NB4 (cell line): ENCODE data around the gene ADAMTS16.
A peak's percentile ranks its signal among the peaks of the same experiment; 100 is the strongest.

Source experiments
- DNase-seq: peaks from one replicate; pipeline ENCODE4 v3.0.0; 2010; ENCODE audit warnings: low read depth
- H3K4me3 ChIP-seq: one replicate; pipeline ENCODE4 v1.5.1; 2011; ENCODE audit warnings: mild to moderate bottlenecking, low read depth, low read length, moderate library complexity
- MYC ChIP-seq: IDR thresholded peaks from 2 replicates; pipeline ENCODE4 v1.6.1; 2011; ENCODE audit warnings: low read depth, low read length
- POLR2A ChIP-seq: IDR thresholded peaks from 2 replicates; pipeline ENCODE4 v1.6.1; 2011; ENCODE audit warnings: mild to moderate bottlenecking; ENCODE audit not compliant: insufficient read length; ENCODE audit errors: extremely low read depth
- TF ChIP-seq, protein P1 (sequence below): IDR thresholded peaks from 2 replicates; pipeline ENCODE4 v1.6.1; 2011; ENCODE audit warnings: low read depth, low read length
- TF ChIP-seq, protein P2 (sequence below): IDR thresholded peaks from one replicate; pipeline ENCODE4 v1.5.1; 2012; ENCODE audit warnings: low read depth, low read length

ADAMTS16 gene

DNA sequence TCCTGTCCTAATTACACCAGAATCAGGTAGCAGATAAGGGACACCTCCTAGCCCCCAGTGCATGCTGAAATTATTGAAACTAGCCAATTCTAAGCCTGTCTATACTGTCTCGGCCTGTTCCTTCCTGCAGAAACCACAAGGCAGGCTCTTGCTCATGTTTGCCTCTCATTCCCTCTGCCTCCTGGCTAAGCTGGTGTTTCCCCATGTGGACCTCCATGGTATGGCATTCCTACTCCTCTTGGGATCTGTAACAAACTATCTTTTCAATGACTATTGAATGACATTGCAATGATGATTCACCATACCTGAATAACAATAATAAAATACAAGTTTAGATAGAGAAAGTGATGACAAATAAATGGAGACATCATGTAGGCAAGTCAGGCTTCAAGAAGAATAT lies 35.6 kb upstream of the ADAMTS16 start:
- TF ChIP-seq, protein P1, sequence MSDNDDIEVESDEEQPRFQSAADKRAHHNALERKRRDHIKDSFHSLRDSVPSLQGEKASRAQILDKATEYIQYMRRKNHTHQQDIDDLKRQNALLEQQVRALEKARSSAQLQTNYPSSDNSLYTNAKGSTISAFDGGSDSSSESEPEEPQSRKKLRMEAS = no peak
- no peak for TF ChIP-seq MYC
- no peak for TF ChIP-seq POLR2A
- TF ChIP-seq, protein P2, sequence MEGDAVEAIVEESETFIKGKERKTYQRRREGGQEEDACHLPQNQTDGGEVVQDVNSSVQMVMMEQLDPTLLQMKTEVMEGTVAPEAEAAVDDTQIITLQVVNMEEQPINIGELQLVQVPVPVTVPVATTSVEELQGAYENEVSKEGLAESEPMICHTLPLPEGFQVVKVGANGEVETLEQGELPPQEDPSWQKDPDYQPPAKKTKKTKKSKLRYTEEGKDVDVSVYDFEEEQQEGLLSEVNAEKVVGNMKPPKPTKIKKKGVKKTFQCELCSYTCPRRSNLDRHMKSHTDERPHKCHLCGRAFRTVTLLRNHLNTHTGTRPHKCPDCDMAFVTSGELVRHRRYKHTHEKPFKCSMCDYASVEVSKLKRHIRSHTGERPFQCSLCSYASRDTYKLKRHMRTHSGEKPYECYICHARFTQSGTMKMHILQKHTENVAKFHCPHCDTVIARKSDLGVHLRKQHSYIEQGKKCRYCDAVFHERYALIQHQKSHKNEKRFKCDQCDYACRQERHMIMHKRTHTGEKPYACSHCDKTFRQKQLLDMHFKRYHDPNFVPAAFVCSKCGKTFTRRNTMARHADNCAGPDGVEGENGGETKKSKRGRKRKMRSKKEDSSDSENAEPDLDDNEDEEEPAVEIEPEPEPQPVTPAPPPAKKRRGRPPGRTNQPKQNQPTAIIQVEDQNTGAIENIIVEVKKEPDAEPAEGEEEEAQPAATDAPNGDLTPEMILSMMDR = no peak
- no peak for DNase-seq
- no peak overlapping the region for H3K4me3 ChIP-seq

DNA sequence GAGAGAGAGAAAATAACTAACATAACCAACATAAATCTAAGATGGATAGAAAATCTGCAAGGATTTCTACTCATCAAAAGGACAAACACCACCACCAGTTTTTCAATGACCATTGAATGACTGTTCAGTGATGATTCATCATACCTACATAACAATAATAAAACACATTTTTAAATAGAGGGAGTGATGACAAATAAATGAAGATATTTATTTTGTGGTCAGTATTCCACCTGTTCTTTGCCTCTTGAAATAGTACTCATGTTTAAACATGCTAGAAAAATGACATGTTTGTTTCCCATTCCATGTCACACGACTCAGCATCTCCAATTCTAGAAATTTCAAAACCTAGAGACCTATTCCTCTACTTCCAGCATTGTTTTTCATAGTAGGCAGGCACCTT lies 34.6 kb upstream of the ADAMTS16 start:
- TF ChIP-seq, protein P1 = no peak
- TF ChIP-seq POLR2A (no peak), MYC (no peak)
- TF ChIP-seq, protein P2 = no peak
- DNase-seq = no peak
- no peak overlapping the region for H3K4me3 ChIP-seq

DNA sequence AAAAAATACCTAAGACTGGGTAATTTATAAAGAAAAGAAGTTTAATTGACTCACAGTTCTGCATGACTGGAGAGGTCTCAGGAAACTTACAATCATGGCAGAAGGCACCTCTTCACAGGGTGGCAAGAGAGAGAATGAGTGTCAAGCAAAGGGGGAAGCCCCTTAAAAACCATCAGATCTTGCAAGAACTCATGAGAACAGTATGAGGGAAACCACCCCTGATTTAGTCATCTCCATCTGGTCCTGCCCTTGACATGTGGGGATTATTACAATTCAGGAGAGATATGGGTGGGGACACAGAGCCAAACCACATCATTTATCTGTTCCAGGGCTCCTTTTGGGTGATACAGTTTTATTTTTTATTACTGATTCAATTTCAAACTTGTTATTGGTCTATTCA lies 23.2 kb upstream of the ADAMTS16 start:
- TF ChIP-seq POLR2A (no peak), MYC (no peak)
- TF ChIP-seq, protein P2 = no peak
- TF ChIP-seq, protein P1 = no peak
- DNase-seq = no peak
- H3K4me3 ChIP-seq = no peak overlapping the region

DNA sequence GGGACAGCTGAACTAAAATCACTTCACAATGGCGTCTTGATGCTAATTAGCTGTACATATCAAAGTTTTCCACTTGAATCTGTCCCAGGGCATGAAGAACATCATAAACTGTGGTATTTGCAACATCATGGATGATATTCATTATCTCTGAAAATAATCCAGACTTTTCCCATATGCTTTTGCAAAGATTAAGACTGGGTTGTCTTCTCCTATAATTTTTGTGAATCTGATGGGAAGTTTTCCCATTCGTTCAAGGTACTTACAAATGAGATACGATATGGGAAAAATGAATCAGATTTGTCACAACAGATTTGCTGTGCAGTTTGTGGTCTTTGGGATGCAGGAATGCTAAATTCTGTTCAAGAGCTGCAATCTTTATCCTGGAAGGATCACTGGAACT lies 17.4 kb upstream of the ADAMTS16 start:
- TF ChIP-seq POLR2A = no peak
- no peak for DNase-seq
- no peak overlapping the region for H3K4me3 ChIP-seq

DNA sequence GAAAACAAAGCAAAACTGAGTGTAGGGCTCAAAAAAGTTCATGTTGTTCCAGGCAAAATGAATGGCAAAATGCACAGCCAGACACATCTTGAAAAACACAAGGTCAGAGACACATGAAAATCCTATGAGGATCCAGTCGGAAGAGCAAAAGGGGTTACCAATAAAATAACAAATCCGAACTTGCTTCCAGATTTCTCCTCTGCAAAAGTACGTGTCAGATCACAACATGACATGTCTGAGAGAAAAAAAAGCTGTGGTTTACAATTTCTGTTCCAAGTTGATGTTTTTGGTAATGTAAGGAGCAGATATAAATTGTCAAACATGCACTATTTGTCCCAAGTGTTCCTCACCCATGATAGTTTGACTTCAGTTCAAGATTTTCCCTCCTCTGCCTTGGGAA lies 15.9 kb upstream of the ADAMTS16 start:
- no peak for DNase-seq
- no peak overlapping the region for H3K4me3 ChIP-seq
- TF ChIP-seq, protein P2 = no peak
- TF ChIP-seq POLR2A (no peak), MYC (no peak)
- TF ChIP-seq, protein P1 = no peak

DNA sequence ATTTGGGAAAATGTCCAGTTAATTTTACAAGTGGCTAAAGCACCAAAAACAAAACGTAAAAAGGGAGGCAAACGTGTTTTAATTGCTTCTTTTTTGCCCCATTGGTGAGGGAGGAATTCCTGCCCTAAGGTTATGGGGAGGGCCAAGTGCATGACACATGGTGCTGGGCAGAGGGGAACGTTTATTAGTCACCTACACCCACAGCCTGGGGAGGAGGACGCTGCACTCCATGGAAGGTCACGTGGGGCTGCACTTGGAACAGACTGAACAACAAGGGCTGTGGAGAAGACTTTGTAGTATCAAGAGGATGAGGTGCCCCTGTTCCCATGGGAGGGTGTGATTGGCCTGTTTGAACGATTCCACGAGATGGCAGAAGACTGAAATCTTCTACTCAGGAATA lies 13.7 kb upstream of the ADAMTS16 start:
- peak; percentile 21 for DNase-seq
- TF ChIP-seq, protein P1 = no peak
- TF ChIP-seq MYC (no peak), POLR2A (no peak)
- TF ChIP-seq, protein P2 = no peak
- no peak overlapping the region for H3K4me3 ChIP-seq
